ENCODE data around the gene NUDT16L1.
"Not testable (repeated sequence)": the region's sequence is repeated elsewhere in the genome, so short reads cannot be mapped to it uniquely, and the experiment has no call there.

Gene NUDT16L1

GRCh38 chr16:4733747-4734062, 40.3 kb downstream of the NUDT16L1 start:
- peak overlapping the region; percentile 98 for H3K4me3 ChIP-seq (ENCODE audit: low read length)
- peak overlapping the region; percentile 58 for H3K9ac ChIP-seq (ENCODE audit: low read length)
- peak overlapping the region; percentile 73 for H3K27ac ChIP-seq (ENCODE audit: low read depth, low read length)
- peaks cover 2% of the 10 kb centered on the region for H3K36me3 ChIP-seq (ENCODE audit: control insufficient read depth, insufficient read depth, low read length)
- H3K4me1 ChIP-seq (ENCODE audit: control insufficient read depth, insufficient read depth, low read length), result no peaks in the 10 kb centered on the region
- H3K27me3 ChIP-seq (ENCODE audit: control insufficient read depth, insufficient read depth, low read length), result no peaks in the 10 kb centered on the region

DNA sequence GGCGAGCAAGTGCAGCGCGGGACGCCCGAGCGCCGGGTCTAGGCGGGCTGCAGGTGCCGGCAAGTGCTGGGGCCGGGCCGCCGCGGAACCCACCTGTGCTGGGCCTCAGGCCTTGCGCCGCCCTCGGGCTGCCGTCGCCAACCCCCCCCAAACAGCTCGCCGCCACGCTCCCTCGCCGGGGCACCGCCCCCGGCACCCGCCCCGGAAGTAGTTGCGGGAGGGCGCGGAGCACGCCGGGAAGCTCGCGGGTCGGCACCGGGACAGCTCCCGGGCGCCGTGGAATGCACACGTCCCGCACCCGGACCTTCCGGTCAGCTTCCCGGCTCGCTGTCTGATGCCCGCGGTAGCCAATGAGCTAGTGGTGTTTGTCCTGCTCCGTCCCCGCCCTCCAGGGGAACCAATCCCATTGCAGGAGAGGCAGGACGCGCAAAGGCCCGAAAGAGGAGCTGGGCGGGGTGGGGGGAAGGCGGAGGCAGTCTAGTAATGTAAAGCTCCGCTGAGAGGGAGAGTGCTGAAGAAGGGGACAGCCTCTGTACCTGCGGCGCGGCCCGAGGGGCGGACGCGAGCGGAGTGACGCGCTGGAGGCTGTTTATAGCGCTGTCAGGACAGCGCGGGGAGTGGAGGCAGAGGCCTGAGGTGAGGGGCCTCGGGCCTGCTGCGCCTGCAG, 40.8 kb downstream of the NUDT16L1 start, which contains the start of the genes ANKS3 and DNAAF8:
Gene ANKS3 (minus strand): TSS at position 209 of the 667 bp plus-strand sequence. CDS start 4,122 bp downstream, outside the sequence.
Gene DNAAF8 (plus strand): TSS at position 475 of the 667 bp plus-strand sequence. CDS start 1,978 bp downstream, outside the sequence.
- H3K36me3 ChIP-seq (ENCODE audit: control insufficient read depth, insufficient read depth, low read length), result no peaks in the 10 kb centered on the region
- no peaks in the 10 kb centered on the region for H3K27me3 ChIP-seq (ENCODE audit: control insufficient read depth, insufficient read depth, low read length)
- peak within 1 kb of the TSS; percentile 98 for H3K4me3 ChIP-seq (ENCODE audit: low read length)
- H3K9ac ChIP-seq (ENCODE audit: low read length), result peak within 1 kb of the TSS; percentile 58
- H3K27ac ChIP-seq (ENCODE audit: low read depth, low read length), result peak within 1 kb of the TSS; percentile 73
- H3K4me1 ChIP-seq (ENCODE audit: control insufficient read depth, insufficient read depth, low read length), result no peaks in the 10 kb centered on the region

- peak overlapping the region; percentile 98 for H3K4me3 ChIP-seq (ENCODE audit: low read length)
- H3K9ac ChIP-seq (ENCODE audit: low read length), result no peak overlapping the region
These were observed 41.6 kb downstream of the NUDT16L1 start for GRCh38 chr16:4734730-4735535.

DNA sequence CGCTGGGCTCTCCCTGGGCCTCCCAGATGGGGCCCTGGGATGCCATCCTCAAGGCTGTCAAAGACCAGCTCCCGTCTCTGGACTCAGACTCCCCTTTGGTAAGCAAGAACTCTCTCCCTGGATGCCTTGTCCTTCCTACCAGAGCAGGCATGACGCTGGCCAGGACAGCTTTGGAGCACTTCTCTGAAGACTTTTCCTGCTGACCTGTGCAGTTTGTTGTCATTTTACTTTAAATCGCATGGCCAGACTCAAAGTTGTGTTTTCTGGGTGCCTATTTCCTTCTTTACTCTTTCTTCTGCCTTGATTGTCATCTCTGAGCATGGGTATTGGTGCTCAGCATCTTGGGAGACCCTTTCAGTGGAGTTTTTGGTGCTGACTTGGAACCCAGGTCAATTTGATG, 43.2 kb downstream of the NUDT16L1 start:
- Histone ChIP-seq H3K27ac (ENCODE audit: low read depth, low read length) (no peak overlapping the region), H3K27me3 (ENCODE audit: control insufficient read depth, insufficient read depth, low read length) (no peaks in the 10 kb centered on the region), H3K4me1 (ENCODE audit: control insufficient read depth, insufficient read depth, low read length) (no peaks in the 10 kb centered on the region), H3K9ac (ENCODE audit: low read length) (no peak overlapping the region), H3K4me3 (ENCODE audit: low read length) (no peak overlapping the region), H3K36me3 (ENCODE audit: control insufficient read depth, insufficient read depth, low read length) (no peaks in the 10 kb centered on the region)

More at GRCh38 chr16:4734730-4735535, 41.6 kb downstream of the NUDT16L1 start:
- Histone ChIP-seq H3K36me3 (ENCODE audit: control insufficient read depth, insufficient read depth, low read length) (no peaks in the 10 kb centered on the region), H3K27ac (ENCODE audit: low read depth, low read length) (peak overlapping the region; percentile 73), H3K27me3 (ENCODE audit: control insufficient read depth, insufficient read depth, low read length) (no peaks in the 10 kb centered on the region), H3K4me1 (ENCODE audit: control insufficient read depth, insufficient read depth, low read length) (no peaks in the 10 kb centered on the region)

- H3K27ac ChIP-seq (ENCODE audit: low read depth, low read length), result no peak overlapping the region
- no peak overlapping the region for H3K4me3 ChIP-seq (ENCODE audit: low read length)
- no peaks in the 10 kb centered on the region for H3K27me3 ChIP-seq (ENCODE audit: control insufficient read depth, insufficient read depth, low read length)
- no peak overlapping the region for H3K9ac ChIP-seq (ENCODE audit: low read length)
- no peaks in the 10 kb centered on the region for H3K4me1 ChIP-seq (ENCODE audit: control insufficient read depth, insufficient read depth, low read length)
- no peaks in the 10 kb centered on the region for H3K36me3 ChIP-seq (ENCODE audit: control insufficient read depth, insufficient read depth, low read length)
These were observed 44.2 kb downstream of the NUDT16L1 start for GRCh38 chr16:4737545-4737944.

- not testable (repeated sequence) for H3K4me1 ChIP-seq (ENCODE audit: control insufficient read depth, insufficient read depth, low read length); H3K36me3 ChIP-seq (ENCODE audit: control insufficient read depth, insufficient read depth, low read length); H3K4me3 ChIP-seq (ENCODE audit: low read length); H3K27me3 ChIP-seq (ENCODE audit: control insufficient read depth, insufficient read depth, low read length); H3K9ac ChIP-seq (ENCODE audit: low read length); H3K27ac ChIP-seq (ENCODE audit: low read depth, low read length)
These were observed 45.0 kb downstream of the NUDT16L1 start for GRCh38 chr16:4738370-4738769.

DNA sequence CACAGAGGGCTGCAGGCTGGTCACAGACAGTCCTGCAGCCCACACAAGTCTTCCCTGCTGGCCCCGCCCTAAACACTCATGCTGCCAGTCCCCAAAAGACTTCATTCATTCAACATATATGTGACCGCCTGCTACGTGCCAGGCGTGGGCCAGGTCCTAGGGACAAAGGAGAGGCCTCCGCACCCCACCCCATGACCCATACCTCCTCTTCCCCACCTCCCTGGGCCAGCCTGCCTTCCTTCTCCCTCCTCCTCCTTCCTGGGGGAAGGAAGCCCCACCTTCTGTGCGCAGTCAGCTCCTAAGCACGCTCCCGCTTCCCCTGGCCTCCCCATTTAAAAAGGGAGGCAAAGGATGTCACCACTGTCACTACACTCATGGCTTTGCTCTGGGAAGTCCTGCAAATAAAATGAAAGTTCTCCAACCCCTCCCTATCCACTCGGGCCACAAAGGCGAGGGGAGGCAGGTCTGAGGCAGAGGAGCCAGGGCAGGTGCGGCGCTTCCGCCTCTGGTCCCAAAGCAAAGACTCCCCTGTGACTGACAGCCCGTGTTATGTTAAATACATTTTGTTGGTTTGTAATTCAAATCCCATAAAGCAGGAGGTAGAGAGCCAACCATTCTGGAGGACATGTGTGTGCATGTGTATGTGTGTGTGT, 50.0 kb downstream of the NUDT16L1 start:
- Histone ChIP-seq H3K36me3 (ENCODE audit: control insufficient read depth, insufficient read depth, low read length) (no peaks in the 10 kb centered on the region), H3K4me3 (ENCODE audit: low read length) (no peak overlapping the region), H3K27me3 (ENCODE audit: control insufficient read depth, insufficient read depth, low read length) (no peaks in the 10 kb centered on the region), H3K4me1 (ENCODE audit: control insufficient read depth, insufficient read depth, low read length) (no peaks in the 10 kb centered on the region), H3K27ac (ENCODE audit: low read depth, low read length) (no peak overlapping the region), H3K9ac (ENCODE audit: low read length) (no peak overlapping the region)

DNA sequence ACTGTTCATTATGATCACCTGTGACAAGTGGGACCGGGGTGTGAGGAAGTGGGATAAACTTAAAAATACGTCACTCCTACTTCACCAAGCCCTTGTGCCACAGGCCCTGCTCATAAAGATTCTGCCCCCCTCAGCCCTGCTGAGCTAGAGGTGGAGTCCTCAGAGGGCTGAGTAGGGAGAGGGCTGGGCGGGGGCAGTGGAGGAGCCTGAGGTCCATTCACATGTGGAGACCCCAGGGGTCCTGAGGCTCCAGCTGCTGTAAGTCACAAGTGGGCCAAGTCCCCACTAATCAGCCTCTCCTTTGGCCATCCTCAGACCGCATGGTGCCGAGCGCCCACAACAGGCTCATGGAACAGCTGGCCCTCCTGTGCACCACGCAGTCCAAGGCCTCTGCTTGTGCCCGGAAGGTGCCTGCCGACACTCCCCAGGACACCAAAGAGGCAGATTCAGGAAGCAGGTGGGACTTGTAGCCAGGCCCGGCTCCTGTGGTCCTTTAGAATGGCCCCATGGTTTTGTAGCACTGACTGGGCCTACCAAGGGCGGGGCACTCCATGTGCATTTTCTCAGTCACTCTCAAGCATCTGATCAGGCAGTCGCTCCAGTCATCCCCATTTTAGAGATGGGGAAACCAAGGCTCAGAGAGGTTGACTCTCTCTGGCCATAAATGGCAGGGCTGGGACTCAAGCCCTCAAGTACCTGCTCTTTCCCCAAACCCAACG, 51.4 kb downstream of the NUDT16L1 start:
- no peak overlapping the region for H3K9ac ChIP-seq (ENCODE audit: low read length)
- no peaks in the 10 kb centered on the region for H3K4me1 ChIP-seq (ENCODE audit: control insufficient read depth, insufficient read depth, low read length)
- no peak overlapping the region for H3K27ac ChIP-seq (ENCODE audit: low read depth, low read length)
- no peaks in the 10 kb centered on the region for H3K36me3 ChIP-seq (ENCODE audit: control insufficient read depth, insufficient read depth, low read length)
- no peaks in the 10 kb centered on the region for H3K27me3 ChIP-seq (ENCODE audit: control insufficient read depth, insufficient read depth, low read length)
- no peak overlapping the region for H3K4me3 ChIP-seq (ENCODE audit: low read length)

DNA sequence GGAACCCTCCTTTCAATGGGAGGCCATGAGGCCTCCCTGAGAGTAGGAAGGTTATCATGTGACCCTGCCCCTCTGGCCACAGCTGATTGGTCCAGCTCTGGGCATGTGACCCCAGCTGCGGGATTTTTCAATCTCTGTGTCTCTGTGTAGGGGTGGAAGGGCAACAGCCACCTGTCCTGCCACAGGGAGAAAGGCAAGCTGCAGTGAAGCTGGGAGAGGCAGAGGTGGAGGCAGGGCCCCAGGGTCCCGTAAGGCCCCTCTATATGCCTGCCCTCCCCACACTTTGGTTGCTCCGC, 51.9 kb downstream of the NUDT16L1 start:
- Histone ChIP-seq H3K27me3 (ENCODE audit: control insufficient read depth, insufficient read depth, low read length) (no peaks in the 10 kb centered on the region), H3K36me3 (ENCODE audit: control insufficient read depth, insufficient read depth, low read length) (peaks cover 3% of the 10 kb centered on the region), H3K4me3 (ENCODE audit: low read length) (no peak overlapping the region), H3K9ac (ENCODE audit: low read length) (no peak overlapping the region), H3K27ac (ENCODE audit: low read depth, low read length) (no peak overlapping the region), H3K4me1 (ENCODE audit: control insufficient read depth, insufficient read depth, low read length) (no peaks in the 10 kb centered on the region)

Measured in rectal smooth muscle tissue (tissue), 1 donor.